ENCODE results near the gene ACACB. TPM values are rescaled to one million over a fixed set of nuclear protein-coding genes. Genes with fewer than 3 reads are reported as not detected.

The ACACB gene
- total RNA-seq, 2 donors from 2014 or later, result 37.5 to 51.3 TPM

GRCh38 chr12:109256011-109256410, 139.6 kb downstream of the ACACB start:
- H3K27ac ChIP-seq, result no peak overlapping the region
- no peaks in the 10 kb centered on the region for H3K4me1 ChIP-seq (ENCODE audit: control insufficient read depth in 1 of 2, low read depth in 2 of 2)
- no peaks in the 10 kb centered on the region for H3K27me3 ChIP-seq (replicated peaks; ENCODE audit: insufficient read depth)
- H3K36me3 ChIP-seq, result peaks cover 23% of the 10 kb centered on the region
- DNase-seq (ENCODE audit: low spot score) (no peak), ATAC-seq (ENCODE audit: insufficient number of reproducible peaks, low FRiP score, low read depth) (no peak)
- no peak for TF ChIP-seq CTCF (IDR thresholded peaks at IDR 0.05)
- H3K9me3 ChIP-seq, result peaks cover 6% of the 10 kb centered on the region
- no peak overlapping the region for H3K4me3 ChIP-seq

- H3K4me3 ChIP-seq, result no peak overlapping the region
- DNase-seq (ENCODE audit: low spot score) (no peak), ATAC-seq (ENCODE audit: insufficient number of reproducible peaks, low FRiP score, low read depth) (no peak)
- TF ChIP-seq CTCF (IDR thresholded peaks at IDR 0.05), result no peak
- no peaks in the 10 kb centered on the region for H3K4me1 ChIP-seq (ENCODE audit: control insufficient read depth in 1 of 2, low read depth in 2 of 2)
- no peak overlapping the region for H3K27ac ChIP-seq
- peaks cover 8% of the 10 kb centered on the region for H3K9me3 ChIP-seq
- no peaks in the 10 kb centered on the region for H3K27me3 ChIP-seq (replicated peaks; ENCODE audit: insufficient read depth)
- peaks cover 19% of the 10 kb centered on the region for H3K36me3 ChIP-seq
These were observed 141.8 kb downstream of the ACACB start for GRCh38 chr12:109258201-109258600.

GRCh38 chr12:109258607-109259544, 142.5 kb downstream of the ACACB start:
- H3K4me3 ChIP-seq, result no peak overlapping the region
- H3K36me3 ChIP-seq, result peaks cover 13% of the 10 kb centered on the region
- H3K27me3 ChIP-seq (replicated peaks; ENCODE audit: insufficient read depth), result no peaks in the 10 kb centered on the region
- no peak for DNase-seq (ENCODE audit: low spot score)
- peaks cover 7% of the 10 kb centered on the region for H3K9me3 ChIP-seq
- ATAC-seq (ENCODE audit: insufficient number of reproducible peaks, low FRiP score, low read depth), result no peak
- H3K27ac ChIP-seq, result no peak overlapping the region
- no peaks in the 10 kb centered on the region for H3K4me1 ChIP-seq (ENCODE audit: control insufficient read depth in 1 of 2, low read depth in 2 of 2)
- no peak for TF ChIP-seq CTCF (IDR thresholded peaks at IDR 0.05)

GRCh38 chr12:109259545-109259895, 143.1 kb downstream of the ACACB start:
- H3K4me1 ChIP-seq (ENCODE audit: control insufficient read depth in 1 of 2, low read depth in 2 of 2), result no peaks in the 10 kb centered on the region
- DNase-seq (ENCODE audit: low spot score), result no peak
- peaks cover 4% of the 10 kb centered on the region for H3K9me3 ChIP-seq
- H3K4me3 ChIP-seq, result no peak overlapping the region
- H3K27me3 ChIP-seq (replicated peaks; ENCODE audit: insufficient read depth), result no peaks in the 10 kb centered on the region
- peaks cover 10% of the 10 kb centered on the region for H3K36me3 ChIP-seq
- no peak for TF ChIP-seq CTCF (IDR thresholded peaks at IDR 0.05)
- no peak for ATAC-seq (ENCODE audit: insufficient number of reproducible peaks, low FRiP score, low read depth)
- no peak overlapping the region for H3K27ac ChIP-seq

- no peak for ATAC-seq (ENCODE audit: insufficient number of reproducible peaks, low FRiP score, low read depth)
- no peaks in the 10 kb centered on the region for H3K27me3 ChIP-seq (replicated peaks; ENCODE audit: insufficient read depth)
- TF ChIP-seq CTCF (IDR thresholded peaks at IDR 0.05), result no peak
- H3K27ac ChIP-seq, result no peak overlapping the region
- H3K9me3 ChIP-seq, result peaks cover 4% of the 10 kb centered on the region
- no peak for DNase-seq (ENCODE audit: low spot score)
- H3K36me3 ChIP-seq, result peaks cover 25% of the 10 kb centered on the region
- H3K4me1 ChIP-seq (ENCODE audit: control insufficient read depth in 1 of 2, low read depth in 2 of 2), result no peaks in the 10 kb centered on the region
- H3K4me3 ChIP-seq, result no peak overlapping the region
These were observed 144.7 kb downstream of the ACACB start for GRCh38 chr12:109261087-109261486.
